ENCODE results near the gene ALS2.
"Not testable (repeated sequence)": the region's sequence is repeated elsewhere in the genome, so short reads cannot be mapped to it uniquely, and the experiment has no call there.

Gene ALS2

DNA sequence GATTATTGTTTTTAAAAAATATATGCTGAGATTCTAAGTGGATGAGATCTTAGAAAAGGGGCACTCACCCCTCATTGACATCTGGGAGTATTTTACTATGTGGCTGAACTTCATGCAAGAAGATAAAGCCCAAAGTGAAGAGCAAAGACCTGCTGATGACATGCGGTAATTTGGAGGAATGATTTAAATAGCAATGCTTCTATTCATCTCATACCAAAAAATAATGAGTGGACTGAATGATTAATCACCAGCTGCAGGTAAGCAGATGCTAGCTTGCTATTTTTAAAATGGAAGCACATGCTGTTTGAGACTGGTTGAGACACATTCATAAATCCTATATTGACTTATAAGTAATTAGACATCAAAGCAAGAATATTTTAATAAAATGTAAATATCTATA, 12.9 kb upstream of the ALS2 start:
- no peak for DNase-seq

DNA sequence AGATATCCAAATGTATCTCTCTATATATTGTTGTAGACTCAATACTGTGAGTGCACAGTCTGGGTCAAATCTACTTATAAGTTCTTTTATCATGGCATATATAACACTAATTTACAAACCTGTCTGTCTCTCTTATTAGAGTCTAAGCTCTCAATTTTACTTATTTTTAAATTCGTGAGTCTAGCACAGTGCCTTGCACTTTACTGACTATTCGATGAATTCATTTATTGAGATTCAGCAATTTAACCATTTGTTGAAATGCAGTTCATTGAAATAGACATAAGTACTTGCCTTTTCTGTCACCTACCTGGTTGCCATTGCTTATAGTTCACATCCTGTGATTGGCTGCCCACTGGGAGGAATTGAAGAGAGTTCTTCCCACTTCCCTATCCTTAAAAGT, 10.3 kb upstream of the ALS2 start:
- DNase-seq, result no peak

DNA sequence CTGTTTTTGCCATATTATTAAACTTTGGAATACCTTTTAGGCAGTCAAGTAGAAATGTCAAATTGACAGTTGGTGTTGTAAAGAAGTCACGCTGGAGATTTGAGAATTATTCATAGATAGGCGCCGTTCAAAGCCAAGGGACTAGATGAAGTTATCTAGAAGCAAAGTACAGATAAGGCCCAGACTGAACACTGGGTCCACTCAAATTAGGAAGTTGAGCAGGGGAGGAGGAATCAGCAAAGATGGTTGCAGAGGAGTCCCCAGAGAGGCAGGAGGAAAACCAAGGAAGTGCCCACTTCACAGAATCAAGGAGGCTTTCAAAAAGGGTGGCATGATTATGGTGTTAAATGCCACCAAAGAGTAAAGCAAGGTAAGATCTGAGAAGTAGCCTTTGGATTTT, 9.6 kb upstream of the ALS2 start:
- DNase-seq, result no peak

DNA sequence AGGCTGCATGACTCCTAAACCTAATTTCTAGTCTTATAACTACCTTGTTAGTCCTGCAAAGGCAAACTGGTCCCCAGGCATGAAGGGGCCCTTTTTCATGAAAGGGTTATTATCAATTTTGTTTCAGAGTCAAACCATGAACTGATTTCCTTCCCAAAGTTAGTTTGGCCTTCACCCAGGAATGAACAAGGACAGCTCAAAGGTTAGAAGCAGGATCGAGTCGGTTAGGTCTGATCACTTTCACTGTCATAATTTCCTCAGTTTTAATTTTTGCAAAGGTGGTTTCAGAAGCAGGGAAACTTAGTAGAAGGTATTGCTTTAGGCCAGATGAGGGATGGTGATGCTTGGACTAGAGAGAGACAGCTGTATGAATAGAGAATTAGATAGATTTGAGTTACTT, 8.7 kb upstream of the ALS2 start:
- no peak for DNase-seq

DNA sequence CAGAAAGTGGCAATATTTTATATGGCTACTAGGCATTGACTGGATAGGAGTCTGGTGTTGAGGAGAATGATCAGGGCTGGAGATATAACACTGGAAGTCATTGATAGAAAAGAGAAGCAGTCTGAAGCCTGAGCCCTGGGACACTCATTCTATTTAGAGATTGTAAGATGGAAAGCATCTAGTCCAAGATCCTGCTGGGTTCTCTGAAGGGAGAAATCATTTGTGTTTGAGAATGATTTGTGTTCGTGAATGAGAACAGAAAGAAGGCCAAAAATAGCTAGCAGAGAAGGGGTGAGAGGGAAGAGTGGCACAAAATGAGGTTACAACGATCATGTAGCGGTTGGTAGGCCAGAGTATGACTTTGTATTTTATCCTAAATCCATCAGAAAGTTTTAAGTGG, 7.6 kb upstream of the ALS2 start:
- no peak for DNase-seq

DNA sequence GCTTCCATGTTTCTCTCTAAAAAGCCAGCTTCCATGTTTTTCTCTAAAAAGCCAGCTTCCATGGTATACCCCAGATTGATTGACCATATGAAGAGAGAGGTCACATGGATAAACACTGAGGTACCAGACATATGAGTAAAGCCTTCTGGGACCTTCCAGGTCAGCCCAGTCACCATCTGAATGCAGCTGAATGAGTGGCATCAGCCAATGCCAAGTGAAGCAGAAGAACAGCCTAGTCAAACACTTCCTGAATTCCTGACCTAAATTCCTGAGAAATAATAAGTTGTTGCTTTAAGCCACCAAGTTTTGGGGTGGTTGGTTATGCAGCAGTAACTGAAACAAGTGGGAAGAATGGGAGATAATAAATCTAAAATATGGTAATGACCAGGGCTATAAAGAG, 5.7 kb upstream of the ALS2 start:
- DNase-seq, result no peak

DNA sequence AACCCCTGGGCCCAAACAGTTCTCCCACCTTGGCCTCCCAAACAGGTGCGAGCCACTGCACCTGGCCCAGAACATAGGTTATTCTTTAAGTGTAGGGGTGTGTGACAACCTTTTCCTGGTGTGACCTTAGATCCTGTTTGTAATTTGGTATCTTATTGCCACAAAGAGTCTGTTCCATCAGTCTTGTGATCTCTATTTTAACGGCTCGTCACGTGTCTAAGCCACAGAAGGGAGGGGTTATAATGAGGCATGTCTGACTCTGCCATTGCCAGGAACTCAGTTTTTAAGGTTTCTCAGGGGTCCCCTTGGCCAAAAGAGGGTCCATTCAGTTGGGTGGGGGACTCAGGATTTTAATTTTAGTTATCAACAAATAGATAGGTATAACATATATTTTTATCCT, 4.4 kb upstream of the ALS2 start:
- no peak for DNase-seq

DNA sequence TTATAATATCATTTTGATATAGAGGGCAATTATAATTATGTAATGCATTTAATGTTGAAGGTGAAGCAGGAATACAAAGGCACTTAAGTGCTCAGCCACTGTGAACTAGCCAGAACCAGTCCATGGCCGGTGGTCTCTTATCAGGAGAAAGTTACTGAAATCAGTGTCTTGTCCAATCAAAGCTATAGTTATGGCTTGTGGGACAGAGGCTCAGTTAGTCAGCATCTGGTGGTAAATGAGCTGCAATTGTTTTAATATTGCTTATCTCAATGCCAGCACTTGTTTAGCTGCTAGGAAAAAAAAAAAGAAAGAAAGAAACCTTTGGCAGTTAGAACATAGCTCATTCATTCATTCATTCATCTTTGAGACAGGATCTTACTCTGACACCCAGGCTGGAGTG, 3.8 kb upstream of the ALS2 start:
- DNase-seq, result no peak

DNA sequence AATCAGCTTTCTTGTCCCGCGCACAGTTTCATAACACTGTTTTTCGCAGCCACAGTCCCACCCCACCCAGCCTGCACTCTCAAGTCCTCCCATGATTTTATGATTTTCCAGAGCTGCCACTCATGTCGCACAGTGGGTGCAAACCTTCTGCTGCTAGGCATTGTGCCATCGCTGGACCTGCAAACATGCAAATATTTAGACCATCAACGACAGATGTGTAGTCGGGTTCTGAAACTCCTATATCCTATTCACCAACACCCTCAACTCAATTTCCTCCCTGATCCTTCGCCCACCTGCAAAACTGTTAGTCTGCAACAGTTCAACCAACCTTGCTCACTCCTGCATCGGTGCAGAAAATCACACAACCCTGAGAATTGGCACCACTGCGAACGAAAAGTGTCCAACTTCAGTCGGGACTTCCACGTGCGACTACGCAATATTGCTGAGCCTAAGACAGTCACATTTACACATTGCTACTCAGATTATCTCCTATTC, 871 bp upstream of the ALS2 start:
- no peak for DNase-seq

DNA sequence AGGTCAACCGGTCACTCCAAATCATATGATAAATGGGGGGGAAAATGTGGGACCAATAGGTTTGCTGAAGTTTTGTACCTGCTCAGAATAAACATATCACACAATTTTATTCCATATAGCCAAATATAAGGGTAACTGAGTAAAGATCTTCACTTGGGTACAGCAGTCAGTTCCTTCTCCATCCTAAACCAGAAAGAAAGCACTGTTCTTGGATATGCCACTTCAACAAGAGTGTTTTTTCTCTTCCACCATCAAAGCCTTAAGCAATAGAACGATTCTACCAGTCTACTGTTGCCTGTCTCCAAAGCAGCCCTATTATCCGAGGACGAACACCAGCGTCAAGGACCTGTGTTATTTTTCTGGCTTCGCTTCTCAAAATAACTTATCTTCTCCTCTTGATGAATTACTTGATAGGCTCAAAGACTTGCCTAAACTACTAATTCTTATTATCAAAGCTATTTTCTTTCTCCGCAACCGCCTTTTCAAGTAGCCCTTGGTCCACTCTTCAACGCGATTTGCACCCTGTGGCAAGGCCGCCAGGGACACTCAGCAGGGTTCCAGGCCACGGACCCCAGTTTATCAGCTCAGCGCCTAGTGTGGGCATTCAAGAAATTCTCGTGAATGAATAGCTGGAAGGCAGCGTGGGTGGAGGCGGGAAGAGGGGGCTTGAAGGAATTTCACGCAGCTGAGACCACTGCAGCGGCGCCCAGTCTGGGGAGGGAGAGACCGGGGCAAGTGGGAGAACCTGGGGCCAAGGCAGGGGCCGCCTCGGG, 646 bp downstream of the ALS2 start:
- DNase-seq, result no peak

DNA sequence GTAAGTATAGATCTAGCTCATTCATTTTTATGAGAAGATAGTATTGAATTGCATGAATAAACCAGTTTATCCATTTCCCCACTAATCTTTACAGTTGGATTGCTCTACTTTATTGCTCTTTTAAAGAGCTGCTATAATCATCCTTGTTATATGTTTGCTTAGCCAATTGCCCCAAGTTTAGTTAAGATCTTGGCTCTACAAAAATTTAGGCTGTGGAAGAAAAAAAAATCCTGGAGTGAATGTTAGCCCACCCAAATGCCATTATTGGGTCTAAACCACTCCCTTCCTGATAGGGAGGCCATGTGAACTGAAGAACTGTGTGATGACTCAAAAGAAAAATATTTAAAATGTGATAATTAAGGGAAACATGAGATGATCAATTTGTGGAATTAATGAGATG, 2.9 kb downstream of the ALS2 start:
- DNase-seq, result no peak

DNA sequence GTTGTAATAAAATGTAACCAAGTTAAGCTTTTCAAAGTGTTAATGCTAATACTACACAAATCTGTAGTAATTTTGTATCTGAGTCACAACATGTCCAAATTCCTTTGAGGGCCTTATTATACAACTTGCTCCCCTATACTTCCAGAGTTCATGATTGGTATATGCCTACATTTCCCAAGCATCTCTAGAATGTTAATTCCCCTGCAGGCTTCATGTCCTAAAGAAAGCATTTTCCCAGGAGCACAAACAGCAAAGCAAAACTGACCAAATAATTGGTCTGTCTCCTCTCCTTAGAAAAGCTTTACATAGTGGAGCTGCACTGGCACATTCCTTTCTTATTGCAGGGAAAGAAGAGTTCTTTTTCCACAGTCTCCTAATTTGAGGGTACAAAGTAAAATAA, 3.7 kb downstream of the ALS2 start:
- DNase-seq, result no peak

DNA sequence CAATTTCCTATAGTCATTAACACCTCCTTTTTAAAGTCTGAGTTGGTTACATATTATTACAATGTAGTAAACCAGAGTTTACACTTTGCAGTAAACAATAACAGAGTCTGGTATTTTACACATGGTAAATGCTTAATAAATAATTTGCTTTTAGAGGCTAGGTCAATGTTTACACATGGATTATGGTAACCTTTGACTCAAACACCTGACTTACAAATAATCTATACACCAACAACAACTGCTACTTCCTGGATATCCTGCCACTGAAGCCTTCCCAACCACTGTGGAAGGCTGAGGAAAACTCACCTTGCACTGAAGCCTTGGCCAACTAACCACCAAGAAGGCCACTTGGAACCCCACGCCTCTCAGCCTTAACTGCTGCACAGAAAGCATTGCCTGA, 5.4 kb downstream of the ALS2 start:
- no peak for DNase-seq

DNA sequence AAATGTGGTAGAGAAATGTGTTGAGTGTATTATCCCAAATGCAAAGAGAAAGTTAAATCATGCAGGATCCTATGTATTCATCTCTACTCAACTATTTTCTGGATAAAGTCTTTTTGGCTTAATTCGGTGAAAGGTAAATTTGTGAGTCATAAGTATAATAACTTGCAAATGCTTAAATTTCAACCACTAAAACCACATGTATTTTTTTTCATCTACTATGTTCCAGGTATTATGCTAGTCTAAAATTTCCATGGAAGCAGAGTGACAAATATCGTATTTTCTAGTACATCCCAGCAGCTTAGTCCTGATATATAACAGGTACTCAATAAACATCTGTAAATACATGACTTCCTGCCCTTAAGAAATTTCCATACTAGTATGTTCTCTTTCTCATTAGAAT, 6.2 kb downstream of the ALS2 start:
- DNase-seq, result no peak

DNA sequence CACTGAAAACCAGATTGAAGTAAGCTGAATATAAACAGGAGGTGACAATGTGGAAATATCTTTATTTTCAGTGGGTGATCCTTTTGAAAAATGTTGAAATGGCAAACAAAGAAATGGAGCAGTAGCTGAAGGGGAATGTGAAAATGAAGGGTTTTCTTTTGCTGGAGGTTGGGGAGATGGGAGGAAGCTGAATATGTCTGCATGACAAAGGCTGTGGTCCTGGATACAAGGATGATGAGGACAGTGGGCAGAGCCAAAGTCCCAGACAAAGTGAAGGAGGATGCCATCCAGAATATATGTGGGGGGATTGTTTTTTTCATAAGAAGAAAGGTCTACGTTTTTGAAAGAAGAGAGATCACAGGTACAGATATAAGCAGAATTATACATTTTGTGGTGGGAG, 6.7 kb downstream of the ALS2 start:
- DNase-seq, result no peak

DNA sequence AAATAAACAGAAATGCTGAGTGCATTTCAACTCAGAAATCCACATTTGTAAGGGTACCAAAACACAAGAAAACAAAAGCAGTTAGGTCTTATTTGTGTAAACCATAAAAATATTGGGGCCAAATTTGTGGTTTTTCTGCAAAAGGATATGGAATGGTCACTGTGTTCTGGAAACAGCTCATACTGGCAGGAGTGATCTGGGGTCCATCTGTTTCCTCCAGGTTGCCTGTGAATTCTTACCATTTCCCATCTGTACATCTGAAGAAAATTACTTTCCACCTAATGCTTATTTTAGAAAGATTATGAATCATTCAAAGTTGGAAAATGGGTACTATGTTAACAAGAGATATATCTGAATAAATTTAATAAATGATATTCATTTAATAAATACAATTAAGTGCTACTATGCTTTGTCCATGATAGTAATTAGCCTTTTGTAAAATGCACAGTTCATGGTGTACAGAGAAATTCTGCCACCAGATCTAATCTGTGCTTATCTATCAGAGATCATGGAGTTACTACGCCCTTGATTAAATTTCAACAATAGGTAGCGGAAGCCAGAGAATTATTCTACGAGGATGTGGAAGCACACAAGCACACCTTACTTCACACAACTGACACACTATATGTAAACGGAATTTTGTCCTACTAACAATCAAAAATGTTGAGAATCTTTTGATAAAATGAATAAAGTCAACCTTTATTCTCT, 10.9 kb downstream of the ALS2 start:
- DNase-seq, result no peak

DNA sequence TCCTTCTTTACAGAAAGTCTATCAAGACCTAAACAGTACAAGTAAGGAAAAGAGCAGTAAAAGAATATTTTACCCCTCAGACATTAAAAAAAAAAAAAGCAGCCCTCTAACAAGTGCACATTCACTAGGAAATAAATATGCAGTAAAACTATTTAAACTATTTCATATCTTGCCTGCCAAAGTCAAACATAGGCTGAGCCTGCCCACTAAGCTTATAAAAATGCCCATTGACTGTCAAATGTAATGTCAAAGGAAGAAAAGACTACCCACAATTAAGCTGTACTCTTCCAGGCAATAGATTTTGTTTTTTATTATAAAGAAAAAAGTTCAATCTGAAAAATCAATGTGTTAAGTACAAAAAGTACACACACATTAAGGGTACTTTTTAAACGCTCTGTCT, 11.8 kb downstream of the ALS2 start:
- no peak for DNase-seq

DNA sequence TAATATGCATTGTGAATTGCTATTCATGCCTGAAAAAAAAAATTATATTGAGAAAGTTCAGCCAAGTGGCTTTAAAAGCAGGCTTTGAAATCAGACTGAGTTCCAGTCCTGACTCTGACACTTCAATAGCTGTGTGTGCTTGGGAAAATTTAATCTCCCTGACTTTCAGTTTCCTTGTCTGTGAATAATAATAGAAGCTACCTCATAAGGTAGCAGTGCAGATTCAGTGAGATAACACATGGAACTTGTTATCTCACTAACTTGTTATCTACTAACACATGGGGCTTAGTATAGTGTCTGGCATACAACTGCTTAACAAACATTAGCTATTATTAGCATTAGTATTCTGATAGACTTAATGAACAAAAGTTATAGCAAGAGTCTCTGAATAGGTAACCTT, 14.9 kb downstream of the ALS2 start:
- DNase-seq, result no peak

DNA sequence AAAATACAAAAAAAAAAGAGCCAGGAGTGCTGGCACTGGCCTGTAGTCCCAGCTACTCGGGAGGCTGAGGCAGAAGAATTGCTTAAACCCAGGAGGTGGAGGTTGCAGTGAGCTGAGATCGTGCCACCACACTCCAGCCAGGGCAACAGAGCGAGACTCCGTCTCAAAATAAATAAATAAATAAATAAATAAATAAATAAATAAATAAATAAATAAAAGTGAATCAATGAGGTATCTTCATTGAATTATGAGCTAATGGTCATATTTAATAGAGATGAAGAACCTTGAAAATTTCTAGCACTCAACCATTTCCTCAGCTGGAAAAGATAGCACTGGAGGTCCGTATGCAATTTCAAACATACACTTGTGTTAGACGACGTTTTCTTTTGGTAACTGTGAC, 16.3 kb downstream of the ALS2 start:
- not testable (repeated sequence) for DNase-seq

DNA sequence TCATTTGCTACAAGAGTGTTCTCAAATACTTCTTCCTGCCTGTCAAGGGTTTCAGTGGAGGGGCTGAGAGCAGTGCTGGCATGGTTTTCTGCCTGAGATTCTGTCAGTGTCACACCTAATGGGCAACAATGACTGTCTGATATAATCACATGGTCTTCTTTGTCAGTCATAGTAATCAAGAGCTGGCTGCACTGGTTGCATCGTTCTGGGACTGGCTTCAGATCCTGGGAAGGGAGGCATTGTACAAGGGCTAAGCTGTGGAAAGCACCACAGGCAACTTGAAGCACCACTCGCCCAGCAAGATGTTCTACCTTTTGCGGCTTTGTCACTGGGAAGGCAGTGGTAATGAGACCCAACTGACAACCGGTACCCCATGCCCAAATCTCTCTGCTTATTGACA, 19.6 kb downstream of the ALS2 start:
- DNase-seq, result no peak

DNA sequence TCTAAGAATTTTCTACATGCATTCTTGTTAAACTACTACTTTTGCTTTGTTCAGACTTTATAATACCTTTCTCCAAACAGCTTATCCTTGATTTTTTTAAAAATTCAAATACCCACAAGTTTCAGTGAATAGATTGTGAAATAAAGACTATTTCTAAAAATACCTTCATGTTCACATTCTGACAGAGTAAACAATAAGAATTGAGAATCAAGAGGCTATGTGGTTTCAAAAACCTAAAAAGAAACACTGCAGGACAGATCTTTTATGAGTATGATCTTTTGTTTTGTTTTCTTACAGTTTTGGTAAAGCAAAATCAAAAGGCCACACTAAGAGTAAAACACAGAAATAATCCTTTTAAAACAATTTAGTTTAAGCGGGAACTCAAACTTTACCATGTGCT, 21.2 kb downstream of the ALS2 start:
- no peak for DNase-seq

DNA sequence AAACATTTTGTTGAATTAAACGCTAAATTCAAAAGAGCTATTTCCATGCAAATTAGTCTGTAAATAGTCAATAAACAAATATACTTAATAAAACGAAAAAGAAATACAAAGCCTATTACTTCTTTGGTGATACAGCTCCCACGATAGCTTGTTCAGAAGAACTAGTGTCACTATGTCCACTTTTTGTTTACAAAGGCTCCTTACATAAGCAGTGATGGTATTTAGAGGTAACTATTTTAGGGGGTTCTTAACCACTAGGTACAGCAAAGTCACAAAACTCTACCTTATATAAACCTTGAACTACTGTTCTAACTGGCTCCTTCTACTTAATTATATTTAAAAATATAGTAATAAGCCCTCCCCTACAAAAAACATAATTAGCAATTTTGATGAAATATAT, 21.9 kb downstream of the ALS2 start:
- no peak for DNase-seq

DNA sequence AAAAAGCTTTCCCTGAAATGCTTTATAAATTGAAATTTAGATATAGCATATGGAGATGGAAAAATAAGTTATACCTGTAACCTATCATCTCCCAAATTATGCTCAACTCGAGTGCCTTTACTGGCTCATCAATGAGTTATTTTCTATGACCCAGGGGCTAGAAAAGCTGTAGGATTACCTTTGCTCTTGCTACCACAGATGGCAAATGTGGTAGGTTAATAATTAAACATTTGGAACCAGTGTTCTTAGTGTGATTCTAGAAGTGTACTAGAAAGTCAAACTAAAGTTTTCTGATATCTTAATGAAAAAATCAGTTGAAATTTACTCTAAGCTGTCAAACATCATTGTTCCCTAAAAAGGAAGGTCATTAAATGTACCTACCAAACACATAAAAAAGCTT, 22.5 kb downstream of the ALS2 start:
- DNase-seq, result no peak

DNA sequence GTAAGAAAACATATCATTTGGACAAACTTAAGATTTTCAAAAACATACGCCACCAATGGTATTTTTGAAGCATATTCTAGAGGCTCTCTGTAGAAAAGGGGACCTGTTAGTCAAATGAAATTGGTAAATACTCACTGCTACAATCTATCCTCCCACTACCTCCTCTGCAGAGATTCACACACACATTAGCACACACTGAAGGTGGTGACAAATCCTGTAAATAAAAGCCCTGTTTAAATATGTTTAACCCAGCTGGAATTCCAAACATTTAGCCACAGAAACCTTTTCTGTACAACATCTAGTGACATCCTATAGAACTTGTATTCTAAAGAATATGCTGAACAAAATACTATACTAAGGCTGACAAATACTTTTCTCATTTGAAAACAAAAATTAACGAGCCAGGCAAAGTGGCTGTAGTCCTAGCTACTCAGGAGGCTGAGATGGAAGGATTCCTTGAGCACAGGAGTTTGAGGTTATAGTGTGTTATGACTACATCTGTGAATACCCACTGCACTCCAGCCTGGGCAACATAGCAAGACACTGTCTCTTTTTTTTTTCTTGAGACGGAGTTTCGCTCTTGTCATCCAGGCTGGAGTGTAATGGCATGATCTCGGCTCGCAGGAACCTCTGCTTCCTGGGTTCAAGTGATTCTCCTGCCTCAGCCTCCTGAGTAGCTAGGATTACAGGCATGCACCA, 25.9 kb downstream of the ALS2 start:
- DNase-seq, result no peak
